Activated CD8-positive, alpha-beta T cell treated with anti-CD3 and anti-CD28 coated beads for 36 hours (primary cell): Measurements from ENCODE around the gene GPBP1L1. TPM values are rescaled to one million over a fixed set of nuclear protein-coding genes. Genes with fewer than 3 reads are reported as not detected.
"Not testable (repeated sequence)": the region's sequence is repeated elsewhere in the genome, so short reads cannot be mapped to it uniquely, and the experiment has no call there.

Experiments used
- ATAC-seq: fragments of 200-7000 bp; cut with Tn5 transposase; one replicate; pipeline ENCODE4 v1.10.0; 2021; ENCODE audit warnings: mild to moderate bottlenecking, moderate library complexity
- CTCF ChIA-PET: fragments of 350-600 bp; sonication (Branson Sonifier 250); formaldehyde crosslinking; loops from one replicate; lab custom pipeline; 2021; ENCODE audit warnings: antibody characterized with exemption; lab: Charles Lee
- POLR2A ChIA-PET: fragments of 350-600 bp; sonication (Branson Sonifier 250); formaldehyde crosslinking; loops from one replicate; lab custom pipeline; 2021; ENCODE audit warnings: antibody characterized with exemption; lab: Charles Lee
- DNase-seq: peaks from one replicate; pipeline ENCODE4 v3.0.0-alpha.2; 2020
- H3K27ac Mint-ChIP-seq: one replicate; pipeline ENCODE4 v1.8.0; 2021; ENCODE audit warnings: mild to moderate bottlenecking, mixed read lengths
- H3K27me3 Mint-ChIP-seq: one replicate; pipeline ENCODE4 v1.8.0; 2021; ENCODE audit warnings: mixed read lengths
- H3K36me3 Mint-ChIP-seq: one replicate; pipeline ENCODE4 v1.8.0; 2021; ENCODE audit warnings: low read depth, mixed read lengths
- H3K4me1 Mint-ChIP-seq: one replicate; pipeline ENCODE4 v1.8.0; 2021; ENCODE audit warnings: low read depth, mixed read lengths
- H3K4me3 Mint-ChIP-seq: one replicate; pipeline ENCODE4 v1.8.0; 2021; ENCODE audit warnings: mild to moderate bottlenecking, moderate library complexity, mixed read lengths
- H3K9me3 Mint-ChIP-seq: one replicate; pipeline ENCODE4 v1.8.0; 2021; ENCODE audit warnings: mixed read lengths
- intact Hi-C: fragments of 100-400 bp; cut with micrococcal nuclease; formaldehyde crosslinking; loops from one replicate; pipeline ENCODE4 v1.10.0; 2022
- total RNA-seq, 2 experiments: library from RNA; stranded (reverse); gene quantifications; one replicate each; pipeline ENCODE4 v1.2.3, GENCODE V29; 2021
- TF ChIP-seq, protein P1 (sequence below): fragments of 200-600 bp; IDR thresholded peaks from one replicate; pipeline ENCODE4 v1.8.0; 2022; ENCODE audit warnings: antibody characterized with exemption, mild to moderate bottlenecking

GPBP1L1 gene
- total RNA-seq, 2 experiments from 2014 or later: 95.7 to 105 TPM

DNA sequence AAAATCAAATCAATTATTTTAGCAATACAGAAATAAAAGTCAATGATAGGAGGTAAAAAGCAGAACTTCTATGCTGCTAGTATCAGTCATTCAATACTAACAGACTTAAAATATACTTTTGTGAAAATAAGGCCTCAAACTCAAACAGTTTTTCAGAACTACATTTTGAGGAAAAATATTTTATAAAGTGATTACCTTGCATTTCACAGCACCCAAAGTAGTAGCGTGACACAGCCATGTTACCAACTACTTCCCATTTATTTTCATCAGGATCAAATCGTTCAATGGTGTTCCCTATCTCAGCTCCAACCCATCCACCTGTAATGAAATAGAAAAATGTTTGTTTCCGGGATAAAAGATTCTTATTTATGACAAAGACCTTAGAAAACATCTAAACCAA lies 30.4 kb upstream of the GPBP1L1 start:
- CTCF ChIA-PET: no interaction called here
- no peaks in the 10 kb centered on the region for H3K9me3 Mint-ChIP-seq
- TF ChIP-seq, protein P1, sequence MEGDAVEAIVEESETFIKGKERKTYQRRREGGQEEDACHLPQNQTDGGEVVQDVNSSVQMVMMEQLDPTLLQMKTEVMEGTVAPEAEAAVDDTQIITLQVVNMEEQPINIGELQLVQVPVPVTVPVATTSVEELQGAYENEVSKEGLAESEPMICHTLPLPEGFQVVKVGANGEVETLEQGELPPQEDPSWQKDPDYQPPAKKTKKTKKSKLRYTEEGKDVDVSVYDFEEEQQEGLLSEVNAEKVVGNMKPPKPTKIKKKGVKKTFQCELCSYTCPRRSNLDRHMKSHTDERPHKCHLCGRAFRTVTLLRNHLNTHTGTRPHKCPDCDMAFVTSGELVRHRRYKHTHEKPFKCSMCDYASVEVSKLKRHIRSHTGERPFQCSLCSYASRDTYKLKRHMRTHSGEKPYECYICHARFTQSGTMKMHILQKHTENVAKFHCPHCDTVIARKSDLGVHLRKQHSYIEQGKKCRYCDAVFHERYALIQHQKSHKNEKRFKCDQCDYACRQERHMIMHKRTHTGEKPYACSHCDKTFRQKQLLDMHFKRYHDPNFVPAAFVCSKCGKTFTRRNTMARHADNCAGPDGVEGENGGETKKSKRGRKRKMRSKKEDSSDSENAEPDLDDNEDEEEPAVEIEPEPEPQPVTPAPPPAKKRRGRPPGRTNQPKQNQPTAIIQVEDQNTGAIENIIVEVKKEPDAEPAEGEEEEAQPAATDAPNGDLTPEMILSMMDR: no peak

DNA sequence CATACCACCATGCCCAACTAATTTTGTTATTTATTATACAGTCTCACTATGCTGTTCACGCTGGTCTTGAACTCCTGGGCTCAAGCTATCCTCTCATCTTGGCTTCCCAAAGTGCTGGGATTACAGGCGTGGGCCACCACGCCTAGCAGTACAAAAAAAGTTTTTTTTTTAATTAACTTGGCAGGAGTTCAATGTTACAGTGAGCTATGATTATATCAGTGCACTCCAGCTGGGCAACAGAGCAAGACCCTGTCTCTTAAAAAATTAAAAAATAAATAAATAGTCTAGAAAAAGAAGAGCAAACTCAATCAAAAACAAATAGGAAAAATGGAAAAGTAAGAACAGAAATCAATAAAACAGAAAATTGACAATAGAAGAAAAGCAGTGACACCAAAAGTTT lies 27.4 kb upstream of the GPBP1L1 start:
- no peaks in the 10 kb centered on the region for H3K27me3 Mint-ChIP-seq
- POLR2A ChIA-PET: no interaction called here
- no peak overlapping the region for H3K4me3 Mint-ChIP-seq
- no peaks in the 10 kb centered on the region for H3K4me1 Mint-ChIP-seq
- H3K27ac Mint-ChIP-seq: no peak overlapping the region
- peaks cover 8% of the 10 kb centered on the region for H3K36me3 Mint-ChIP-seq
- H3K9me3 Mint-ChIP-seq: no peaks in the 10 kb centered on the region
- DNase-seq (no peak), ATAC-seq (no peak)
- intact Hi-C loops: no loop called here
- CTCF ChIA-PET: no interaction called here
- TF ChIP-seq, protein P1: no peak

More for the DNA sequence above, 30.4 kb upstream of the GPBP1L1 start:
- DNase-seq: no peak
- Mint-ChIP-seq H3K27me3 (no peaks in the 10 kb centered on the region), H3K27ac (no peak overlapping the region), H3K4me1 (no peaks in the 10 kb centered on the region), H3K4me3 (no peak overlapping the region), H3K36me3 (peaks cover 6% of the 10 kb centered on the region)
- POLR2A ChIA-PET: interaction anchor here (1.2 kb wide), 1 partner anchor 159 kb away, joined by 3 read pairs; no protein-coding TSS in a partner anchor
- ATAC-seq: no peak
- intact Hi-C loops: no loop called here

DNA sequence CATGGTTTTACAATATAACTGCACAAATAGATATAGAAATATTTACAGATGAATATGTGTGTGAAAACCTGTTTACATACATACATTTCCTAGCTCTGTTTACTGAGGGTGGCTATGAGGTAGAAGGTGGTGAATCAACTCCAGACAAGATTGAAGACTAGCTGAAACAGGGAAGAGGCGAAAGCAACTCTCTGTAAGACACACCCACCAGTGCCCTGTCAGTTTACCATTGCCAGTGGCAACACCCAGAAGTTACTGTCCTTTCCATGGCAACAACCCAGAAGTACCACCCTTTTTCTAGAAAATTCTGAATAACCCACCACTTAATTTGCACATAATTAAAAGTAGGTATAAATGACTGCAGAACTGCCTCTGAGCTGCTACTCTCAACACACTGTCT lies 18.3 kb upstream of the GPBP1L1 start:
- Mint-ChIP-seq H3K27me3 (no peaks in the 10 kb centered on the region), H3K9me3 (peaks cover 6% of the 10 kb centered on the region), H3K27ac (no peak overlapping the region), H3K4me3 (no peak overlapping the region), H3K4me1 (no peaks in the 10 kb centered on the region), H3K36me3 (peaks cover 17% of the 10 kb centered on the region)
- TF ChIP-seq, protein P1: no peak
- ChIA-PET CTCF (no interaction called here), POLR2A (interaction anchor here (1.4 to 1.9 kb wide), 2 partner anchors 10 to 19 kb away, joined by 3 to 5 read pairs; partner anchors contain the start of gene GPBP1L1)
- no peak for DNase-seq
- ATAC-seq: no peak
- intact Hi-C loops: no loop called here

DNA sequence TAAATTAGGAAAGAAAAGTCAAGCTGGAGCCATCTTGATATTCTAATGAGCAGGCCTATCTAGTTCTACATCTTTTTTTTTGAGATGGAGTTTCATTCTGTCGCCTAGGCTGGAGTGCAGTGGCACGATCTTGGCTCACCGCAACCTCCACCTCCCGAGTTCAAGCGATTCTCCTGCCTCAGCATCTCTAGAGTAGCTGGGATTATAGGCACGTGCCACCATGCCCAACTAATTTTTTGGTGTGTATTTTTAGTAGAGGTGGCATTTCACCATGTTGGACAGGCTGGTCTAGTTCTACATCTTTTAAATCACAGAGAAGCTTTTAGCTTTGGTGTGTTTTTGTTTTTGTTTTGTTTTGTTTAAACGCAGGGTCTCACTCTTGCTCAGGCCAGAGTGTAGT lies 8.5 kb upstream of the GPBP1L1 start:
- CTCF ChIA-PET: no interaction called here
- TF ChIP-seq, protein P1: no peak

DNA sequence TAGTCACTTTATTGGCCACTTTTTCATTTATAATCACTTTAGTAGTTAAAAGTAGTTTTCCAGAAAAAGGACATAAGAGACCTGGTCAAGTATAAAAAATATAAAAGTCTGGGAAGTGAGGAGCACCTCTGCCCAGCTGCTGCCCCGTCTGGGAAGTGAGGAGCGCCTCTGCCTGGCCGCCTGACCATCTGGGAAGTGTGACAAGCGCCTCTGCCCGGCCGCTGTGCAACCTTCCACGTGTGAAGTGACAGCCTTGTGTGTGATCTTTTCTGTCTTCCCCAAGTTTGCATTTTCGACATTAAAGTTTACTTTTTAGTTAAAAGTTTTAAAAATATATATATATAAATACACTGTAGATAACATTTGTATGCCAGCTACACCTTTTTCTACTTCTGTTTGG lies 7.5 kb upstream of the GPBP1L1 start:
- H3K9me3 Mint-ChIP-seq, H3K4me3 Mint-ChIP-seq, POLR2A ChIA-PET, DNase-seq, H3K27me3 Mint-ChIP-seq, ATAC-seq, intact Hi-C loops, CTCF ChIA-PET: not testable (repeated sequence)
- H3K4me1 Mint-ChIP-seq: peaks cover 19% of the 10 kb centered on the region
- peaks cover 34% of the 10 kb centered on the region for H3K36me3 Mint-ChIP-seq
- peak overlapping the region; percentile 58 for H3K27ac Mint-ChIP-seq

More for the DNA sequence above, 8.5 kb upstream of the GPBP1L1 start:
- no peak for DNase-seq
- ATAC-seq: no peak
- no peak overlapping the region for H3K4me3 Mint-ChIP-seq
- POLR2A ChIA-PET: interaction anchor here (1.2 kb wide), 1 partner anchor 10 kb away, joined by 5 read pairs; no protein-coding TSS in a partner anchor
- H3K9me3 Mint-ChIP-seq: no peaks in the 10 kb centered on the region
- intact Hi-C loops: no loop called here
- peaks cover 31% of the 10 kb centered on the region for H3K36me3 Mint-ChIP-seq
- no peak overlapping the region for H3K27ac Mint-ChIP-seq
- peaks cover 17% of the 10 kb centered on the region for H3K4me1 Mint-ChIP-seq
- no peaks in the 10 kb centered on the region for H3K27me3 Mint-ChIP-seq
